Measurements from ENCODE around the gene PXDN.

PXDN gene

GRCh38 chr2:1642993-1643619 lies 101.2 kb downstream of the PXDN start:
- no peak for DNase-seq

GRCh38 chr2:1642066-1642861 lies 102.1 kb downstream of the PXDN start:
- no peak for DNase-seq

- DNase-seq: no peak
Measured at GRCh38 chr2:1641523-1641922, 102.8 kb downstream of the PXDN start.

DNA sequence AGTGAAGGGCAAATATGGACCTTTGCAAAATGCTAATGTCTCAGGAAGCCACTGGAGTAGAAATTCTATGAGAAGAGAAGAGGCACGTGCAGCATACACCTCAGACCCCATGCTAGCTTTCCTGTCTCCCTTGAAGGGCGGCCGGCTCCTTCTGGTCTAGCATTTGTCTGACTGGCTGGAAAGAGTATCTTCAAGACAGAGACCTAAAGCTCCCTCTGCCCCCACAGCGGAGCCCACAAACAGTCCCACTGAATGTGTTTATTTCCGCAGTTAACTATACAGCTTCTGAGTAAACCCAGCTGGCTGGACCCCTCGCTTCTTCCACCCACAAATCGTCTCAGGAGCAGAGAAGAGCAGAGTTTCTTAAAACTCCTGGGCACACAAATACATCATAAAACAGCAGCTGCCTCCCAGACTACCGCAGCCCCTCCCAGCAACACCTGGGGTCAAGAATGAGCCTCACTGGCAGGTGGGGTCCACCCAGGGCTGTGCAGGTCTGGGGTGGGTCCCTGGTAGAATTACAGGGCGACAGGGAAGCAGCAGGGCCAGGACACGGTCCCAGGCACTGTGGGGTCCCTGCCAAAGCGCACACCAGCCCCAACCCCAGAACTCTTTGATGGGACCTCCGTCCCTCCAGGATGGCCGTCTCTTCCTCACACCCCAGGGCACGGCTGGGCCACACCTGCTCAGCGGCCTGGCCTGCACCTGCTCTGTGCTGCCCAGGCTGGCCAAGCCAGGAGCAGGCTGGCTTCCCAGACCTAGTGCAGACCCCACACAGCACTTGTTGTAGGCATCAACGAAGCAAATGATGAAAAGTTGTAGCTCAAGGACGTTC lies 103.8 kb downstream of the PXDN start:
- no peak for DNase-seq

- DNase-seq: no peak
Measured at GRCh38 chr2:1639086-1639858, 105.0 kb downstream of the PXDN start.

DNA sequence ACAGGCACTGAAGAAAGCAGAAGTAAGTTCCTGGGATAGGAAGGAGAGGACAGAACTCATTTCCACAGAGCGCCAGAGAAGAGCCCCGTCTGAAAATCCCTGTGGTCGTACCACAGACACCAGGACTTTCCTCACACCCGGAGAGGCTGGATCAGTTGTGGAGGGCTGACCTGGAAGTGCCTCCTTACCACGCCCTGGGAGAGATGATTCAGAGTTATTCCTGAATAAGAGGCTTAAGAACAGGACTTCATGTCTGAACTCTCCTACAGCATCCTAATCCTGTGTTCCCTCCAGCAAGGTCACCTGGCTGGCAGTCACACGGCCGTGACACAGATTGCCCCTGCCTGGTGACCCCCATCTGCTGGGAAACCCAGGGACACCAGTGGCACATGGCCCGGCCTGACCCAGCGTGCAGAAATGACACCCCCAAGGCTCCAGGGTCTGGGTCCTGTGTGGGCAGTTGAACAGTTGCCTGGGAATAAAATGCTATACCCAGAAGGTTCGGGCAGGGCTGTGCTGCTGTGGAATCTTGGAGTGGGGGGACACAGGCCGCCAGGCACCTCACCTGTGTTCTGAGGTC lies 105.9 kb downstream of the PXDN start:
- DNase-seq: no peak

- no peak for DNase-seq
Measured at GRCh38 chr2:1636791-1637415, 107.4 kb downstream of the PXDN start.

- no peak for DNase-seq
Measured at GRCh38 chr2:1635823-1636222, 108.5 kb downstream of the PXDN start.

DNA sequence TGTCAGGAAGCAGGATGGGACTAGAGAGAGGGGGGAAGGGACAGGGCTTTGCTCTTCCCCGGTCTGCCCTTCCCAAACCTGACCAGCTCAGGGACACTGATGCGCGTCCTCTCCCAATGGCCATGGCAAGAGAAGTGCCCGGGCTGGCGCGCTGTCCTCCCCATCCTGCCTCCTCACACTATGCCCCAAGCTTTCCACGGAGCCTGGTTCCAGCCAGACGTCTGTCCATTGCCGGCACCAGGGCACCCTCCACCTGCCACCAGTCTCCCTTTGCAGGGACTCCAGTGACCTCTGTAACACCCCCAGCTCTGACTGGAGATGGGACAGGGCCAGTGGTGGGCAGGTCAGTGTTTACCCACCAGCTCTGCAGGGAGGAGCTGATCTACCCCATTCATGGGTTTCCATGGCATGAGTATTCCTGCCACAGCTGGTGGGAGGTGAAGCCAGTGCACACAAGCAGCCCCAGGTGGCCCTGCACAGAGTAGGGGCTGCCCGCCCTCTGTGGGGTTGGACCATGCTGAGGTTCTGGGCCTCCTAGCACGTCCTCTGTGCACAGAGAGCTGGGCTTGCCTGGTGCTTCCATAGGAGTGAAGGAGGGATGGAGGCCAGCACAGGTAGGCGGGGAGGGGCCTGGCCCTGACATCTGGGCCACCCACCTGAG lies 109.5 kb downstream of the PXDN start:
- no peak for DNase-seq

DNA sequence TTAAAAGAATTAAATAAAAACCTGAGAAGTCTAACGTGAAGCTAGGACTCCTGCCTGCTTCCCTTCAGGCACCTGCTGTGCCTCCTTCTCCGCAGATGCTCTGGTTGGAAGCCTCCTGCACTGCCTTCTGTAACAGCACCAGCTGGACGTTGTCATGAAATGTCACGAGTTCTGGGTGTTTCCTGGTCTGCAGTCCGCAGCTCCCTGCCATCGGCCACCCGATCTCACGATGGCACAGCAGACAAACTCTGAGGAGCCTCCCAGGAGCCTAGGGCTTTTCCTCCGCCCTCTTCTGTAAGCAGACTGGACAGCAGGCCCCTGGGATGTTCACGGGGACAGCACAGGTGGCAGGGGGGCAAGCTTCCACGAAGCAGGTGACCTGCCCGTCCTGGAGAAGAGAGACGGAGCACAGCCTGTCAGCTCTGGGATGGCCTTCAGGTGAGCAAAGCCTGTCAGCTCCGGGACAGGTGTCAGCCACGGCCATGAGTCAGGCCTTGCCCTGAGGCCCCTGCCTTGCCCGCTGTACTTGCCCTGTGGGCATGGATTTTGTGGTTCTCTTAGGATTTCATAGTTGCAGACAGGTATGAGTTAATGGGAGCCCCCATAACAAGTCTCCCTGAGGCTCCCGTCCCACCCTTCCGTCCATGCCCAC lies 110.3 kb downstream of the PXDN start:
- no peak for DNase-seq

DNA sequence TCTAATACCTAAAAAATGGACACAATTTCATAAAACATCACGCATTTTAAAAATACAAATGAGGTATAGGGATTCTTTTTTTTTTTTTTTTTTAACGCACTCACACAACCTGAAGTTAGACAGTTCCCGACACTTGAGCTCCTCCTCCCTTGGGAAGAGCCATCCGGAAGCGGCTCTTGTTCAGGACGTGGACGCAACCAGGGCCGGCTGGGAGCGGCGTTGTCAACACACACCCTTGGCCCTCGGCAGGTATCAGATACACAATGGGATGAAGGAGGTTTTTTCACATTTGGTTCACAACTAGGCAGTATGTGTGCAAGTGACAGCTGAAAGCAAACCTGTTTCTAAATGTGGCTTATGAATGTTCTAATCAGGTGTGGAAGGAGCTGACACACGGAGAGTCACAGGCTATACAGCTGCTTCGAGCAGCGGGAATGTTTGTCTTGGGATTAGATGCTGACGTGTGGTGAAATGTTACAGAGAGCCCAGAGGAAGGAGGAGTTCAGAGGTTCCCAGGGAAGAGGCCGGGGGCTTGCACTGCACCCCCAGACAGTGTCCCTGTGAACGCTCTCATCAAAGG lies 111.1 kb downstream of the PXDN start:
- no peak for DNase-seq

DNA sequence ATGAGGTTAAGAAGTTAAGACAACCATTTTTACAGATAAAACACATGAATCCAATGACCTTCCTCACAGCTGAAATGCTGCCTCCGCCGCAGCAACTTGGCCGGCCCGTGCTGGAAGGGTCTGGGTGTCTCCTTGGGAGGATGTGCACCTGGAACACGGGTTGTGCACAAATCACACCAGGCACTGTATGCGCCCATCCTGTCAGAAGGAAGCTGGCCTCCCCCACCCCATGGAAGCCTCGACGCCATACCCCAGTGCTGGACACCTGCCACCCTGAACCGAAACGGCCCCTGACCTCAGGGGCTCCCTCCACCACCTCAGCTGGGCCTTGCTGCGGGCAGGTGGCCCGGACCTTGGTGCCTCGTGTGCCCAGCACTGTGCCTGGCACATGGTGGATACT lies 111.8 kb downstream of the PXDN start:
- DNase-seq: no peak

DNA sequence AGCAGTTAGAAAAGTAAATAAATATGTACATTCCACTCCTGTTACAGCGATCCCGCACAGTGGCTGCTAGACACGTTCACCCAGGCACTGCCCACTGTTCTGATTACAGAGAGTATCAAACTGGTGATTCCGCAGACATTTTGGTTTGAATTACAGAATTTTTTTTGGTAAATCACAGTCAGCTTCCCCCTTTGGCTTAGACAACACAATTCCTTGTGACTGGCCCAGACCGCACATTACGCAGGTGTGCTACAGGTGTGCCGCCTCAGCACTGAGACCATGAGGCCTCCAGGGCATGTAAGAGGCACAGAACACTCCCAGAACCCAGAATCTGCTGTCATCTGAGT lies 112.3 kb downstream of the PXDN start:
- no peak for DNase-seq

DNA sequence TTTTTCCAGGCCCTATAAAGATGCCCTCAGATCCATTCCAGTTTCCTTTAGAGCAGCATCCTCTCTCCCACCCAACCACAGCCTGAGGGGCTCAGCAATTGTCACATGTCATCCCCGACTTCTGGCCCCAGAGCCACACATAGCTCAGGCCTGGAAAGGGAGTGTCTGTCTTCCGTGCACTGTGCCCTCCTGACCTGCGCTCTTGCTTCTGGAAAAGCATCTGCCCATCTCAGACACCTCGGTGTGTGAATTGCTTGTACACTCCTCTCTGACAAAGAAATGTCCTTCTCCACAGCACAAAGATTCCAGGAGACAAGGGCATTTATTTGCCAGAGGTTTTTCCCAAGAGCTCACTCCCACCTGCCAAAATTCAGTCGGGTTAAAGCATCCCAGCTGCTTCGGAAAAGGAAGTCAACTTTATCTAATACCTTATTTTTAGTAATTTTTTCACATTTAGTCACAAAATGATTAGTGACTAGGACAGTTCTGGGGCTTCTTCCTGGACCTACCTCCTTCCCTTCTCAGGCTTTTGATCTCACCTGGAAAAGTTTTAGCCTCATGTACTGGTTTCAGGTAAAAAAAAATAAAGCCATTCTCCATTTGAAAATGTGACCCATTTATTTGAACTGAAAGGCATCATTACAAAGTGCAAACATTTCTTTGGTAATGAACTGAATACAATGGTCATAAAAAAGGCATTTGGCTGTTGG lies 112.9 kb downstream of the PXDN start:
- DNase-seq: no peak

- no peak for DNase-seq
Measured at GRCh38 chr2:1628893-1629292, 115.4 kb downstream of the PXDN start.

- no peak for DNase-seq
Measured at GRCh38 chr2:1627628-1628381, 116.5 kb downstream of the PXDN start.

- DNase-seq: no peak
Measured at GRCh38 chr2:1626271-1626681, 118.0 kb downstream of the PXDN start.

DNA sequence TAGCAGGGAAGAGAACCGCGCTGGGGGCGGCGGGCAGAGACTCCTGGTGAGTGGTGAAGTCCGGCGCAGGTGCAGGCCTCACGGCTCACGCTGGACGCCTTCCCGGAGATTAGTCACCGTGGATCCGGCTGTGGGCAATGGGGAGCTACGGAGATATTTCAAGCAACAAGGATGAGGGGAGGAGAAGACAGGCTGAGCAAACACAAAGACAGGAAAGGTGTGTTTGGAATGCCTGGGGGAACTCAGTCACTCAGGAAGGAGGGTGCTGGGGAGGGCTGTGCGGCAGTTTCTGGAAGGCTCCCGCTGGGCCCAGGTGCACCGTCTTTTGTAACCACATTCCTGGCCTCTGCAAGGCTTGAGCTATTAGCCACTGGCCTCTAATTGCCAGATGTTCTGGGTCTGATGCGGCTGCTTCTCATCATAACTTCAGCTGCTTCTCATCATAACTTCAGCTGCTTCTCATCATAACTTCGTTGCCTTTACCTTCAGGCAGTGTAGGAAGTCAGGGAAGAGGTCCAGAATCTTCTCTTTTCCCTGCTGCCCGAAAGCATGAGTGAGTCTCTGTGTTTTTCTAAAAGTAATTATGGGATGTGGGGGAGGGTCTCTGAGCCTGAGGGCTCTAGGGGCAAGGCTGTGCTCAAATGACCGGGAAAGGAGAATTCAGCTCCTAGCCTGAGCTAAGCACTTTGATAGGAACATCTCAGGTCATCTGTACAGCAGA lies 118.9 kb downstream of the PXDN start:
- DNase-seq: no peak

All from activated CD4-positive, alpha-beta T cell treated with anti-CD3 and anti-CD28 coated beads, Interleukin-2, Interleukin-6, amounts not matched to agents 100 ng/mL and 50 ng/mL, durations not matched to agents 16 hours and 8 hours (primary cell).